ENCODE data around the gene FICD.

FICD gene

GRCh38 chr12:108562348-108563135 is 47.5 kb downstream of the FICD start, which contains the start of gene ISCU:
TSS of gene ISCU (plus strand) at chr12:108562596. CDS start at chr12:108562623, 27 bp downstream.
- FAIRE-seq, result peak; percentile 95
- peak; percentile 89 for DNase-seq (ENCODE audit: extremely low spot score, insufficient read length, low read depth)

DNA sequence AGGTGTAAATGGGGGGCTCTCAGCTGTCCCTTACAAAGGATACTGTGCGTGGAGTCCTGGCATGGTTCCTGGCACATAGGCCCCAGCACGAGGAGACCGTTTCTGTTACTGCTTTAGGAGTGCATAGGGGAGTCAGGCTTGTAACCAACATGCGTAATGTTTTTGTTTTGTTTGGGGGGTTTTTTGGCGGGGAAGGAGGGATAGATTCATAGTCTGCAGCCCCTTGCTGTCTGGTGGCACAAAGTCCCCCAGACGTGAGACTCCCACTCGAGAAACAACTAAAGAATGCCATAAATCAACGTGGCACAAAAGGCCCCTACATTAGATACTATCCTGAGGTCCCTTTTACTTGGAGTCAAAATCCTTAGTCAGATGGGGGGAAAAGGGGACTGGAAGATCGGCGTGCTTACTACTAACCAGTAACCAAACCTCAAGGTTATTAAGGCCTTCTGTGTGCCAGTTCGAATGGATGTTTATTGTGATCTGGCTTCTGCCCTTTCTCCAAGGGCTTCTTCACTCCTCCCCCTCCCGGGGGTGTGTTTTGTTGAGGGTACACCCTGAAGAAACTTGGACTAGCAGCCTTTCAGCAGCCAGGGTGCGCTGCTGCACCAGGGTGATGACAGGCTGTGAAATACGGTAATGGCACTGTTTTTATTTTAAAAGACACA is 48.2 kb downstream of the FICD start:
- peak; percentile 91 for FAIRE-seq
- DNase-seq (ENCODE audit: extremely low spot score, insufficient read length, low read depth), result no peak

- DNase-seq (ENCODE audit: extremely low spot score, insufficient read length, low read depth), result no peak
- FAIRE-seq, result no peak
These were observed 48.7 kb downstream of the FICD start for GRCh38 chr12:108563804-108564151.

- no peak for FAIRE-seq
- no peak for DNase-seq (ENCODE audit: extremely low spot score, insufficient read length, low read depth)
These were observed 49.6 kb downstream of the FICD start for GRCh38 chr12:108564724-108565123.

DNA sequence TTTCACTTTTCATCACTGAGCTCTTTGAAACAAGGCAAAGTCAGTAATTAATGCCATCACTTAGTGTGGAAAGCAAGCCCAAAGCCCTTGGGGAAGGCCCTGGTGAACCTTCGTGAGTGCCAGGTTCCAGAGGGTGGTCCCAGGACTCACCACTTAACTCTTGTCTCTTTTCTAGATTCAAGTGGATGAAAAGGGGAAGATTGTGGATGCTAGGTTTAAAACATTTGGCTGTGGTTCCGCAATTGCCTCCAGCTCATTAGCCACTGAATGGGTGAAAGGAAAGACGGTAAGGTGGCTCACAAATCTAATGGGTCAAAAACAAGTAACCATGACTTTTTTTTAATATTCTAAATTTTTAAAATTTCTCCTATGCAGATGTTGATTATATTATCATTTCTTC is 50.1 kb downstream of the FICD start:
- FAIRE-seq, result no peak
- no peak for DNase-seq (ENCODE audit: extremely low spot score, insufficient read length, low read depth)

- DNase-seq (ENCODE audit: extremely low spot score, insufficient read length, low read depth) (no peak), FAIRE-seq (peak; percentile 91)
These were observed 50.9 kb downstream of the FICD start for GRCh38 chr12:108565976-108566375.

GRCh38 chr12:108566452-108566851 is 51.4 kb downstream of the FICD start:
- no peak for DNase-seq (ENCODE audit: extremely low spot score, insufficient read length, low read depth)
- no peak for FAIRE-seq

GRCh38 chr12:108567406-108568337 is 52.6 kb downstream of the FICD start:
- FAIRE-seq, result peak; percentile 91
- no peak for DNase-seq (ENCODE audit: extremely low spot score, insufficient read length, low read depth)

DNA sequence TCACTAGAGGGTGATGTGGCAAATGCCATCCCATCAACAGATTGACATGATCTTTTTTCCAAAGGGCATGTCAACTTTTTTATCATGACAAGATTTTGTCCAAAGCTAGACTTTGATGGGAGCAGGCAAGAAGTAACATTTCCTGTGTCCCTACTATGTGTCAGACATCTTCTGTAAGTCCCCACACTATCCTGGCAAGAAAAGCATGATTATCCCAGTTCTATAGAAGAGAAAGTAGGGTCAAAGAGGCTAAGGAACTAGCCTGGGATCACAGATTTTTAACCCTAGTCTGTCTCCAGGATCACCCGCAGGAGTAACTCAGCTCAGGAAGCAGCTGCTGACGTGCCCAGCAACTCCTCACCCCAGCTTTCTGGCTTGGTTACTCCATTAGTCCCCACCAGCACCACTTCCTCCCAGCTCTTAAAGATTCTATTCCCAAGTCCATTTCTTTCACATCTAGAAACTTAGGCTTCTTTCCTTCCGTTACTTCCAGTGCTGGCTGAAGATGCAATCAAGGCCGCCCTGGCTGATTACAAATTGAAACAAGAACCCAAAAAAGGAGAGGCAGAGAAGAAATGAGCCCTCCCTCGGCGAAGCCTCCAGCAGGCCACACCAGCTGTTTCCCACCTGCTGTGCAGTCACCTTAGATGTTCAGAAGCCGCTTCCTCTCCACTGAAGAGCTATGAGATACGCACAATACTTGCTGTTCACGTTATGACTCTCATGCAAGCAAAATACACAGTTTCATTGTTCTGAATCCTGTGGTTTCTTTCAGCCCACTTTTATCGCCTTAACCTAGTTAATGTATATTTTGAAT is 53.5 kb downstream of the FICD start:
- FAIRE-seq, result peak; percentile 99
- peak; percentile 52 for DNase-seq (ENCODE audit: extremely low spot score, insufficient read length, low read depth)
